SK-N-MC (cell line): Measurements from ENCODE around the gene NTRK1.

Experiments
- DNase-seq: peaks from one replicate; pipeline ENCODE4 v3.0.0-alpha.2; 2011; ENCODE audit warnings: low read depth, low spot score
- H3K27ac ChIP-seq: fragments of 200-600 bp; sonication (generic); 2 replicates; pipeline ENCODE4 v1.5.1; 2016; ENCODE audit warnings: mixed run types
- H3K36me3 ChIP-seq: fragments of 200-600 bp; sonication (generic); 2 replicates; pipeline ENCODE4 v1.6.1; 2017; ENCODE audit warnings: antibody characterized with exemption, low read length, mixed read lengths; ENCODE audit not compliant: insufficient read depth
- H3K4me3 ChIP-seq: fragments of 200-600 bp; sonication (generic); 2 replicates; pipeline ENCODE4 v1.5.1; 2016
- H3K9ac ChIP-seq: fragments of 200-600 bp; sonication (generic); 2 replicates; pipeline ENCODE4 v1.8.0; 2017; ENCODE audit warnings: mixed run types, mixed read lengths; ENCODE audit not compliant: insufficient read length
- H3K9me3 ChIP-seq: fragments of 200-600 bp; sonication (generic); 2 replicates; pipeline ENCODE4 v1.6.1; 2017; ENCODE audit warnings: low read depth, mild to moderate bottlenecking, antibody characterized with exemption, low read length, moderate library complexity, mixed read lengths
- EZH2 ChIP-seq: fragments of 200-600 bp; sonication (generic); IDR thresholded peaks from one replicate; pipeline ENCODE4 v1.6.1; 2017; ENCODE audit warnings: antibody characterized with exemption
- FOXP2 ChIP-seq: optimal IDR thresholded peaks from 2 replicates; pipeline ENCODE3; 2011; ENCODE audit warnings: mild to moderate bottlenecking, moderate library complexity; ENCODE audit not compliant: insufficient read depth; ENCODE audit errors: extremely low read length, control extremely low read depth
- POLR2AphosphoS5 ChIP-seq: IDR thresholded peaks from 2 replicates; pipeline ENCODE4 v1.6.1; 2012; ENCODE audit warnings: mild to moderate bottlenecking, low read depth, low read length, borderline replicate concordance

Gene NTRK1

GRCh38 chr1:156929596-156930238 lies 69.1 kb downstream of the NTRK1 start:
- DNase-seq = no peak
- no peak for TF ChIP-seq POLR2AphosphoS5
- no peak for TF ChIP-seq FOXP2
- no peak overlapping the region for H3K4me3 ChIP-seq
- no peak overlapping the region for H3K9ac ChIP-seq
- H3K36me3 ChIP-seq = no peaks in the 10 kb centered on the region
- no peak overlapping the region for H3K27ac ChIP-seq
- no peaks in the 10 kb centered on the region for H3K9me3 ChIP-seq

- Histone ChIP-seq H3K27ac (no peak overlapping the region), H3K9me3 (no peaks in the 10 kb centered on the region), H3K36me3 (no peaks in the 10 kb centered on the region), H3K9ac (no peak overlapping the region), H3K4me3 (no peak overlapping the region)
- DNase-seq = no peak
- TF ChIP-seq FOXP2 = no peak
- TF ChIP-seq EZH2 = no peak
- TF ChIP-seq POLR2AphosphoS5 = no peak
Measured at GRCh38 chr1:156930483-156930882, 69.8 kb downstream of the NTRK1 start.
